ENCODE data around the gene PPM1B. TPM values are rescaled to one million over a fixed set of nuclear protein-coding genes. Genes with fewer than 3 reads are reported as not detected.

The PPM1B gene
- total RNA-seq, 2 donors from 2014 or later = 36.3 to 38.9 TPM

DNA sequence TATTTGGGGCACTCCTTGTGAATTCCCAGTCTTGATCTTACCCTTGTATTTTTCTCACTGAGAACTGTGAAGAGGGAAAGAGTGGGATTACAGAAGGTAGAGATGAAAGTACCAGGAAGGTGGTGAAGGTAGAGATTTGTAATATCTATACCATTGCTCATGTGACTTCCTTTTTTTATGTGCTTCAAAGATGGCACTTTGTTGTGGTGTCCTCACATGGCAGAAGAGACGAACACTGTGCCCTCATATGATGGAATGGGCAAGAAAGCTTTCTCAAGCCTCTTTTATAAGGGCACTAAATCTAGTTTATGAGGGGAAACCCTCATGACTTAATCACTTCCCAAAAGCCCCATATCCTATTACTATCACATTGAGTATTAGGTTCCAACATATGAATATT lies 28.9 kb upstream of the PPM1B start:
- no peaks in the 10 kb centered on the region for H3K4me1 Mint-ChIP-seq
- no peaks in the 10 kb centered on the region for H3K36me3 Mint-ChIP-seq (ENCODE audit: low read depth)
- no peaks in the 10 kb centered on the region for H3K9me3 Mint-ChIP-seq
- ATAC-seq (replicated peaks) = no peak
- no peak overlapping the region for H3K4me3 Mint-ChIP-seq
- H3K27ac Mint-ChIP-seq = no peak overlapping the region
- H3K27me3 Mint-ChIP-seq = no peaks in the 10 kb centered on the region

DNA sequence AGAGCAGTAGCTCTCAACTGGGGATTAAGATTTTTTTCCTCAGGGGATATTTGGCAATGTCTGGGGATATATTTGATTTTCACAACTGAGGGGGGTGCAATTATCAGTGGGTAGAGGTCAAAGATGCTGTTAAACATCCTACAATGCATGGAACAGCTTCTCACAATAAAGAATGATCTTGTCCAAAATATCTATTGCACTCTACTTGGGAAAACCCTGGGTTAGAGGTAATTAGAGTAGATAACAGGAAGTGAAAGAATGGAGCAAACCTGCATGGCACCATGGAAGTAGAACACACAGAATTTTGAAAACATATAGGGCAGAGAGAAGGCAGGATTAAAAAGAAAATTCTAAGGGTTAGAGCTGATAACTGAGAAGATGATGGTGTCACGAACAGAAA lies 26.4 kb upstream of the PPM1B start:
- no peaks in the 10 kb centered on the region for H3K4me1 Mint-ChIP-seq
- no peak overlapping the region for H3K4me3 Mint-ChIP-seq
- no peaks in the 10 kb centered on the region for H3K36me3 Mint-ChIP-seq (ENCODE audit: low read depth)
- H3K27me3 Mint-ChIP-seq = no peaks in the 10 kb centered on the region
- H3K9me3 Mint-ChIP-seq = no peaks in the 10 kb centered on the region
- ATAC-seq (replicated peaks) = no peak
- H3K27ac Mint-ChIP-seq = no peak overlapping the region

DNA sequence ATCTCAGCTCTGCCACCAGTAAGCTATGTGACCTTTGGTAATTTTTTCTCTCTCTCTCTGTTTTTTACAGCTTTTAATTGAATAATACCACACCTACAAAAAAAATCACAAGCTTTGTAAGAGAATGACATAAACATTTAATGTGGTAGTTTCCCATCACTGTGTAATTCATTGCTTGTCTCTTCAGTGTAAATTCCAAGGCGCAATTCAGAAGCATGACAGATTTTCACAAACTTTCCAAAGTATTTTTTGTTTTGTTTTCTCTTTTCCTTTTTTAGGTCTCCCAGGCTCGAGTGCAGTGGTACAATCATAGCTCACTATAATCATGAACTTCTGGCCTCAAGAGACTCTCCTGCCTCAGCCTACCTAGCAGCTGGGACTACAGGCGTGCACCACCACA lies 25.0 kb upstream of the PPM1B start:
- Mint-ChIP-seq H3K9me3 (no peaks in the 10 kb centered on the region), H3K27me3 (no peaks in the 10 kb centered on the region), H3K4me1 (no peaks in the 10 kb centered on the region), H3K4me3 (no peak overlapping the region), H3K27ac (no peak overlapping the region), H3K36me3 (ENCODE audit: low read depth) (no peaks in the 10 kb centered on the region)
- ATAC-seq (replicated peaks) = no peak

GRCh38 chr2:44148999-44149398 lies 19.7 kb upstream of the PPM1B start:
- no peaks in the 10 kb centered on the region for H3K4me1 Mint-ChIP-seq
- no peak for ATAC-seq (replicated peaks)
- no peak overlapping the region for H3K4me3 Mint-ChIP-seq
- H3K36me3 Mint-ChIP-seq (ENCODE audit: low read depth) = no peaks in the 10 kb centered on the region
- H3K27me3 Mint-ChIP-seq = peaks cover 8% of the 10 kb centered on the region
- no peaks in the 10 kb centered on the region for H3K9me3 Mint-ChIP-seq
- no peak overlapping the region for H3K27ac Mint-ChIP-seq

GRCh38 chr2:44150473-44150872 lies 18.2 kb upstream of the PPM1B start:
- Mint-ChIP-seq H3K27me3 (peaks cover 8% of the 10 kb centered on the region), H3K4me1 (no peaks in the 10 kb centered on the region), H3K9me3 (no peaks in the 10 kb centered on the region), H3K4me3 (no peak overlapping the region), H3K27ac (no peak overlapping the region), H3K36me3 (ENCODE audit: low read depth) (no peaks in the 10 kb centered on the region)
- ATAC-seq (replicated peaks) = no peak

- ATAC-seq (replicated peaks) = no peak
- H3K4me1 Mint-ChIP-seq = no peaks in the 10 kb centered on the region
- no peak overlapping the region for H3K27ac Mint-ChIP-seq
- H3K4me3 Mint-ChIP-seq = no peak overlapping the region
- no peaks in the 10 kb centered on the region for H3K9me3 Mint-ChIP-seq
- H3K36me3 Mint-ChIP-seq (ENCODE audit: low read depth) = no peaks in the 10 kb centered on the region
- peaks cover 8% of the 10 kb centered on the region for H3K27me3 Mint-ChIP-seq
Observed at GRCh38 chr2:44152865-44153669, 15.6 kb upstream of the PPM1B start.

GRCh38 chr2:44155666-44156446 lies 12.8 kb upstream of the PPM1B start:
- no peak for ATAC-seq (replicated peaks)

GRCh38 chr2:44163777-44164176 lies 4.9 kb upstream of the PPM1B start:
- Mint-ChIP-seq H3K27ac (no peak overlapping the region), H3K4me1 (peaks cover 6% of the 10 kb centered on the region), H3K27me3 (no peaks in the 10 kb centered on the region), H3K36me3 (ENCODE audit: low read depth) (peaks cover 11% of the 10 kb centered on the region), H3K9me3 (no peaks in the 10 kb centered on the region), H3K4me3 (no peak overlapping the region)
- no peak for ATAC-seq (replicated peaks)

More at GRCh38 chr2:44155666-44156446, 12.8 kb upstream of the PPM1B start:
- Mint-ChIP-seq H3K27ac (no peak overlapping the region), H3K4me1 (no peaks in the 10 kb centered on the region), H3K9me3 (no peaks in the 10 kb centered on the region), H3K27me3 (no peaks in the 10 kb centered on the region), H3K4me3 (no peak overlapping the region), H3K36me3 (ENCODE audit: low read depth) (no peaks in the 10 kb centered on the region)

DNA sequence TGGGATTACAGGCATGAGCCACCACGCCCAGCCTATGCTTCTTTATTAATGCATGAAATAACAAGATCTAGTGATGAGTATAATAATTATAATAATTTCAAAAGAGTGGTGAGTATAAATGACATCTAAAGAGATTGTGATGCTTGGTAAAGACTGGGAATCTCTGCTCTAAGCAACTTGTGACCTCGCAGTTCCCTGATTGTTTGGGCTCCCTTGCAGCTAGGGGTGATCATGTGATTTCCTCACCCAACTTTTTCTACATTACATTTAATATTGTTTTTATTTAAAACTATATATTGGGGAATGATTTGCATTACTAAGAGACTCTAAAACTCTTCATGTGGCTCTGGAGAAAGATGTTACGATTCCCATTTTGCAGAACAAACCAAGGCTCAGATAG lies 4.1 kb upstream of the PPM1B start:
- Mint-ChIP-seq H3K27me3 (no peaks in the 10 kb centered on the region), H3K4me3 (no peak overlapping the region), H3K27ac (no peak overlapping the region), H3K36me3 (ENCODE audit: low read depth) (peaks cover 16% of the 10 kb centered on the region), H3K9me3 (no peaks in the 10 kb centered on the region), H3K4me1 (peaks cover 6% of the 10 kb centered on the region)
- ATAC-seq (replicated peaks) = no peak

DNA sequence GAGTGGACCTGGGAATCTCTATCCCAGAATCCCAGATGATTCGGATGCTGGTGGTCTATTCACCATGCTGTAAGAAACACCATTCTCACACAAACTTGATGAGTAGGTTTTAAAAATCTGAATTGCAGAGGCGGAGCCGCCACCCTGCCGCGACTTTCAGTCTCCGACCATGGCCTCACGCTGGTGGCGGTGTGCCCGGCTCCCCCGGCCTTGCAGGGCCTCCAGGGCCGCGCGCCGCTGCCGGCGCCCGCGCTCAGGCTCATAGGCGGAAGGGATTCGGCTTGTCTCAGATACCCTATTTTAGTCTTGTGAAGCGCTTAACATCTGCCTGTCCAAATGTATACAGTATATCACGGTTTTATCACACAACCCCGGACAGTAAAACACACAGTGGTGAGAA lies 2.6 kb upstream of the PPM1B start:
- Mint-ChIP-seq H3K36me3 (ENCODE audit: low read depth) (peaks cover 28% of the 10 kb centered on the region), H3K4me3 (no peak overlapping the region), H3K27me3 (no peaks in the 10 kb centered on the region), H3K9me3 (no peaks in the 10 kb centered on the region), H3K4me1 (peaks cover 12% of the 10 kb centered on the region), H3K27ac (no peak overlapping the region)
- ATAC-seq (replicated peaks) = no peak

DNA sequence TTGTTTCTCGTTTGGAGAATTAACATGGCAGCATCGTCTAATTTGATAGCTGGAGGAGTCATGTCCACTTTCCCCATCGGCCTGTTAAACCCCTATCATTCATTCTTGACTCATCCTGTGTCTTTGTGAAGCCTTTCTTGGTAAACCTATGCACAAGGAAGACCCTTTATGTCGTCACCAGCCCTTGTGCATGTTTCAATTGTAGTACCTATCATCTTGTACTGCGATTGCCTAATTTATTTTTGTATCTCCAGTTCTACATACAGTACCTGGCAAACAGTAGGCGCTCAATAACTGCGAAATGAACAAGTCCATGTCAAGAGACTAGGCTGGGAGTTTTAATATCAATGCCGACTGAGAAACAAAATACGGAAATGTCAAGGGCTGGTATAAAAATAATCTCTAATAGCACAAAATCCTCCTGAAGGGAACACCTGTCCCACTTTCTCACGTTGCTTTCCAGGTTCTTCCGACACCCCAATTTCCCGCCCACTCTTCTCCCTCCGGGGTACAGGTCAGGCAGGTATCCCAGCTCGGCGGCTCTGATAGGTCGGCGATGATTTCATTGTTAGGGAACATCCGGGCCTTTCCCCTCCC lies 1.3 kb upstream of the PPM1B start:
- peak overlapping the region; percentile 93 for H3K4me3 Mint-ChIP-seq
- no peak for ATAC-seq (replicated peaks)

DNA sequence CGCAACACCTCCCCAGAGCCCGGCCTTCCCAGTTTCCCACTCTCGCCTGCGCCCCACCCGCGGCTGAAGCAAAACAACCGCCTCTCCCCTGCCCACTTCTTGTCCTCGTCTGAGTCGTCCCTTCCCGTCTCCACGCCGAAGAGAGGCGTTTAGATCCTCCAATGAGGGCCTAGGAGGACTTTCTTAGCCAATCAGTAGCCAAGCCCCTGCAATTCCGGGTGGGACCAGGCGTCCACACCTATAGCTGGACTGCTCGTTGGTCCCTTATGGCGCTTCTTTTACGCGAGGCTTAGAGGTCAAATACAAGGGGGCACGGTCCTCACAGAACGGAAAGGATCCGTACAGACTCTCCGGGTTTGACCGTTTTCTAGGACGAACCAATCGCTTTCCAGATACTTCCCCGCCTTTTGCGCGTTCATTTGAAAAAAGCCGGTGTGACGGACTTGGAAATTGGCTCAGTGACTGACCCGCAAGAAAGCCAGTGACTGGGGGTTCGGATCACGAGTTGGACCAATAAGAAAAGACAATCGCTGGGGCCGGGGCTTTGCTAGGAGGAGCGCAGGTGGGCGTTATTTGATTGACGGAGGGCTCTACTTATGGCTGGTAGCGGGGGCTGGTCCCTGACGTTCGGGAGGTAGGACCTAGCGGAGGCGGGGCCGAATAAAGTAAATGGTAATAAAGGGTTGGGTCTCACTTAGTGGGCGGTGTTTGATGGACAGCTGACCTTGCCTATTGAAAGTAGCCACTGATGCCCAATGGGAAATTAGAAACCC lies 581 bp upstream of the PPM1B start:
- ATAC-seq (replicated peaks) = peak; percentile 81
- Mint-ChIP-seq H3K27me3 (no peaks in the 10 kb centered on the region), H3K36me3 (ENCODE audit: low read depth) (peaks cover 43% of the 10 kb centered on the region), H3K4me3 (peak overlapping the region; percentile 93), H3K9me3 (no peaks in the 10 kb centered on the region), H3K27ac (peak overlapping the region; percentile 92), H3K4me1 (peaks cover 17% of the 10 kb centered on the region)

More for the DNA sequence above, 1.3 kb upstream of the PPM1B start:
- no peaks in the 10 kb centered on the region for H3K27me3 Mint-ChIP-seq
- peaks cover 12% of the 10 kb centered on the region for H3K4me1 Mint-ChIP-seq
- peaks cover 36% of the 10 kb centered on the region for H3K36me3 Mint-ChIP-seq (ENCODE audit: low read depth)
- H3K27ac Mint-ChIP-seq = peak overlapping the region; percentile 92
- H3K9me3 Mint-ChIP-seq = no peaks in the 10 kb centered on the region

- Mint-ChIP-seq H3K27ac (peak overlapping the region; percentile 92), H3K4me3 (peak overlapping the region; percentile 93), H3K36me3 (ENCODE audit: low read depth) (peaks cover 50% of the 10 kb centered on the region), H3K27me3 (no peaks in the 10 kb centered on the region), H3K9me3 (no peaks in the 10 kb centered on the region), H3K4me1 (peaks cover 22% of the 10 kb centered on the region)
- peak; percentile 0 for ATAC-seq (replicated peaks)
Observed at GRCh38 chr2:44169155-44169898, 652 bp downstream of the PPM1B start.

- no peak for ATAC-seq (replicated peaks)
- Mint-ChIP-seq H3K9me3 (no peaks in the 10 kb centered on the region), H3K36me3 (ENCODE audit: low read depth) (peaks cover 57% of the 10 kb centered on the region), H3K27ac (peak overlapping the region; percentile 92), H3K27me3 (no peaks in the 10 kb centered on the region), H3K4me1 (peaks cover 23% of the 10 kb centered on the region), H3K4me3 (peak overlapping the region; percentile 93)
Observed at GRCh38 chr2:44170311-44170717, 1.6 kb downstream of the PPM1B start.
